Measurements from ENCODE around the gene CDC20.

- TF ChIP-seq CTCF (IDR thresholded peaks at IDR 0.05; ENCODE audit: low read depth, low read length, poor library complexity, severe bottlenecking) (no peak), EZH2phosphoT487 (IDR thresholded peaks at IDR 0.05; ENCODE audit: borderline replicate concordance, low read length) (no peak)
These were observed 28.6 kb upstream of the CDC20 start for GRCh38 chr1:43329995-43330751.
